ENCODE data around the gene PDE6G. TPM values are rescaled to one million over a fixed set of nuclear protein-coding genes. Genes with fewer than 3 reads are reported as not detected.

The PDE6G gene
- total and polyA plus RNA-seq, 4 donors = 0.43 to 0.58 TPM; not detected in 2

- H3K27ac ChIP-seq (ENCODE audit: low read depth in 1 of 2, low read length in 2 of 2) = no peak overlapping the region
- DNase-seq (no peak), ATAC-seq (ENCODE audit: low FRiP score) (no peak)
- no peaks in the 10 kb centered on the region for H3K4me1 ChIP-seq (ENCODE audit: control insufficient read depth in 1 of 2, insufficient read depth in 2 of 2, low read length in 2 of 2)
- H3K4me3 ChIP-seq (ENCODE audit: low read length in 2 of 2) = no peak overlapping the region
- peaks cover 0 to 6% of the 10 kb centered on the region in 2 donors for H3K36me3 ChIP-seq (ENCODE audit: control insufficient read depth in 1 of 2, insufficient read depth in 2 of 2, low read length in 1 of 2)
- no peaks in the 10 kb centered on the region for H3K27me3 ChIP-seq (ENCODE audit: control insufficient read depth in 1 of 2, insufficient read depth in 2 of 2, low read length in 1 of 2)
- no peaks in the 10 kb centered on the region for H3K9me3 ChIP-seq (ENCODE audit: control insufficient read depth, low read length)
- 87 to 89% methylated on average over 16 of the region's 16 CpGs for WGBS, 2 donors
- intact Hi-C loops (cut with DNase I) = no loop called here
Measured at GRCh38 chr17:81612172-81612970, 44.0 kb downstream of the PDE6G start.

GRCh38 chr17:81609541-81610311 lies 46.6 kb downstream of the PDE6G start:
- no peak overlapping the region for H3K27ac ChIP-seq (ENCODE audit: low read depth in 1 of 2, low read length in 2 of 2)
- no peaks in the 10 kb centered on the region for H3K9me3 ChIP-seq (ENCODE audit: control insufficient read depth, low read length)
- no peak overlapping the region for H3K4me3 ChIP-seq (ENCODE audit: low read length in 2 of 2)
- no peak for ATAC-seq (ENCODE audit: low FRiP score)
- WGBS, 2 donors = 91 to 93% methylated on average over 19 of the region's 19 CpGs
- no peaks in the 10 kb centered on the region for H3K27me3 ChIP-seq (ENCODE audit: control insufficient read depth in 1 of 2, insufficient read depth in 2 of 2, low read length in 1 of 2)
- DNase-seq = no peak
- intact Hi-C loops (cut with DNase I) = loop anchor here in 1 of 2 donors (5.0 to 10.0 kb wide), 2 partner anchors 215 to 357 kb away; partner anchors contain the start of gene BAHCC1
- no peaks in the 10 kb centered on the region for H3K4me1 ChIP-seq (ENCODE audit: control insufficient read depth in 1 of 2, insufficient read depth in 2 of 2, low read length in 2 of 2)
- peaks cover 0 to 10% of the 10 kb centered on the region in 2 donors for H3K36me3 ChIP-seq (ENCODE audit: control insufficient read depth in 1 of 2, insufficient read depth in 2 of 2, low read length in 1 of 2)

GRCh38 chr17:81608605-81609004 lies 47.7 kb downstream of the PDE6G start:
- Histone ChIP-seq H3K27me3 (ENCODE audit: control insufficient read depth in 1 of 2, insufficient read depth in 2 of 2, low read length in 1 of 2) (no peaks in the 10 kb centered on the region), H3K4me1 (ENCODE audit: control insufficient read depth in 1 of 2, insufficient read depth in 2 of 2, low read length in 2 of 2) (no peaks in the 10 kb centered on the region), H3K9me3 (ENCODE audit: control insufficient read depth, low read length) (no peaks in the 10 kb centered on the region), H3K36me3 (ENCODE audit: control insufficient read depth in 1 of 2, insufficient read depth in 2 of 2, low read length in 1 of 2) (peaks cover 0 to 16% of the 10 kb centered on the region in 2 donors), H3K27ac (ENCODE audit: low read depth in 1 of 2, low read length in 2 of 2) (no peak overlapping the region), H3K4me3 (ENCODE audit: low read length in 2 of 2) (no peak overlapping the region)
- intact Hi-C loops (cut with DNase I) = loop anchor here in 1 of 2 donors (5.0 to 10.0 kb wide), 2 partner anchors 214 to 356 kb away; partner anchors contain the start of gene BAHCC1
- WGBS, 2 donors = 88 to 91% methylated on average over 13 of the region's 13 CpGs
- ATAC-seq (ENCODE audit: low FRiP score) = no peak
- DNase-seq = no peak

- H3K4me3 ChIP-seq (ENCODE audit: low read length in 2 of 2) = no peak overlapping the region
- H3K4me1 ChIP-seq (ENCODE audit: control insufficient read depth in 1 of 2, insufficient read depth in 2 of 2, low read length in 2 of 2) = no peaks in the 10 kb centered on the region
- H3K27ac ChIP-seq (ENCODE audit: low read depth in 1 of 2, low read length in 2 of 2) = no peak overlapping the region
- no peaks in the 10 kb centered on the region for H3K27me3 ChIP-seq (ENCODE audit: control insufficient read depth in 1 of 2, insufficient read depth in 2 of 2, low read length in 1 of 2)
- WGBS, 2 donors = 95 to 96% methylated on average over 4 of the region's 4 CpGs
- ATAC-seq (ENCODE audit: low FRiP score) (no peak), DNase-seq (no peak)
- peaks cover 0 to 16% of the 10 kb centered on the region in 2 donors for H3K36me3 ChIP-seq (ENCODE audit: control insufficient read depth in 1 of 2, insufficient read depth in 2 of 2, low read length in 1 of 2)
- H3K9me3 ChIP-seq (ENCODE audit: control insufficient read depth, low read length) = no peaks in the 10 kb centered on the region
- intact Hi-C loops (cut with DNase I) = loop anchor here in 1 of 2 donors (5.0 to 10.0 kb wide), 2 partner anchors 213 to 356 kb away; partner anchors contain the start of gene BAHCC1
Measured at GRCh38 chr17:81608082-81608481, 48.3 kb downstream of the PDE6G start.

- no peak overlapping the region for H3K4me3 ChIP-seq (ENCODE audit: low read length in 2 of 2)
- DNase-seq (no peak), ATAC-seq (ENCODE audit: low FRiP score) (no peak)
- no peaks in the 10 kb centered on the region for H3K27me3 ChIP-seq (ENCODE audit: control insufficient read depth in 1 of 2, insufficient read depth in 2 of 2, low read length in 1 of 2)
- 63 to 70% methylated on average over 6 of the region's 6 CpGs for WGBS, 2 donors
- no peaks in the 10 kb centered on the region for H3K4me1 ChIP-seq (ENCODE audit: control insufficient read depth in 1 of 2, insufficient read depth in 2 of 2, low read length in 2 of 2)
- peaks cover 0 to 16% of the 10 kb centered on the region in 2 donors for H3K36me3 ChIP-seq (ENCODE audit: control insufficient read depth in 1 of 2, insufficient read depth in 2 of 2, low read length in 1 of 2)
- H3K27ac ChIP-seq (ENCODE audit: low read depth in 1 of 2, low read length in 2 of 2) = no peak overlapping the region
- intact Hi-C loops (cut with DNase I) = loop anchor here in 1 of 2 donors (5.0 to 10.0 kb wide), 2 partner anchors 213 to 355 kb away; partner anchors contain the start of gene BAHCC1
- H3K9me3 ChIP-seq (ENCODE audit: control insufficient read depth, low read length) = no peaks in the 10 kb centered on the region
Measured at GRCh38 chr17:81607431-81607830, 48.9 kb downstream of the PDE6G start.

GRCh38 chr17:81603846-81604610 lies 52.3 kb downstream of the PDE6G start:
- DNase-seq (no peak), ATAC-seq (ENCODE audit: low FRiP score) (no peak)
- 59 to 64% methylated on average over 11 of the region's 11 CpGs for WGBS, 2 donors
- Histone ChIP-seq H3K9me3 (ENCODE audit: control insufficient read depth, low read length) (no peaks in the 10 kb centered on the region), H3K27me3 (ENCODE audit: control insufficient read depth in 1 of 2, insufficient read depth in 2 of 2, low read length in 1 of 2) (no peaks in the 10 kb centered on the region), H3K27ac (ENCODE audit: low read depth in 1 of 2, low read length in 2 of 2) (no peak overlapping the region), H3K4me1 (ENCODE audit: control insufficient read depth in 1 of 2, insufficient read depth in 2 of 2, low read length in 2 of 2) (no peaks in the 10 kb centered on the region), H3K4me3 (ENCODE audit: low read length in 2 of 2) (no peak overlapping the region), H3K36me3 (ENCODE audit: control insufficient read depth in 1 of 2, insufficient read depth in 2 of 2, low read length in 1 of 2) (peaks cover 0 to 15% of the 10 kb centered on the region in 2 donors)
- intact Hi-C loops (cut with DNase I) = loop anchor here (5.0 to 10.0 kb wide), 3 partner anchors 87 to 352 kb away; partner anchors contain the start of gene BAHCC1 (in 1 of the 2)

- peaks cover 0 to 13% of the 10 kb centered on the region in 2 donors for H3K36me3 ChIP-seq (ENCODE audit: control insufficient read depth in 1 of 2, insufficient read depth in 2 of 2, low read length in 1 of 2)
- no peak overlapping the region for H3K4me3 ChIP-seq (ENCODE audit: low read length in 2 of 2)
- intact Hi-C loops (cut with DNase I) = loop anchor here (5.0 to 10.0 kb wide), 3 partner anchors 84 to 349 kb away; partner anchors contain the start of gene BAHCC1 (in 1 of the 2)
- H3K4me1 ChIP-seq (ENCODE audit: control insufficient read depth in 1 of 2, insufficient read depth in 2 of 2, low read length in 2 of 2) = no peaks in the 10 kb centered on the region
- DNase-seq (peak in 1 of 2 donors; percentile 41), ATAC-seq (ENCODE audit: low FRiP score) (peak; percentile 82)
- H3K9me3 ChIP-seq (ENCODE audit: control insufficient read depth, low read length) = no peaks in the 10 kb centered on the region
- 22 to 31% methylated on average over 9 of the region's 9 CpGs for WGBS, 2 donors
- no peaks in the 10 kb centered on the region for H3K27me3 ChIP-seq (ENCODE audit: control insufficient read depth in 1 of 2, insufficient read depth in 2 of 2, low read length in 1 of 2)
- H3K27ac ChIP-seq (ENCODE audit: low read depth in 1 of 2, low read length in 2 of 2) = no peak overlapping the region
Measured at GRCh38 chr17:81601525-81602120, 54.7 kb downstream of the PDE6G start.
